ENCODE data around the gene CNTN4.
"Not testable (repeated sequence)": the region's sequence is repeated elsewhere in the genome, so short reads cannot be mapped to it uniquely, and the experiment has no call there.

CNTN4 gene

DNA sequence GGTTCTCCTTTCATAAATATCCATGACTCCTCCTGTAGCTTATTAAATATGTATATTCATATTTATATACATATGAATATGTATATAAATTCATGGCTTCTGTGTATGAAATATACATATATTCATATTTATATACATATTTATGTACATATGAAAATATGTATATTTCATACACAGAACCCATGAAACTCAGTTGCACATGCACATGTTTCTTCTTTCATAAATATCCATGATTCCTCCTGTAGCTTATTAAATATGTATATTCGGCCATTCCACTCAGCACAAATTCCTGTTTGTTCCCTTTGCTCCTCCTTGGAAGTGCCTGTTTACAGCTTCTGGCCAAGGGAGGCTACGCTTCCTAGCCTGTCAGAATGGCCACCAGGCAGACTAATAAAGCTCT lies 789.9 kb downstream of the CNTN4 start:
- Histone ChIP-seq H3K9ac (ENCODE audit: low read length) (no peak overlapping the region), H3K36me3 (ENCODE audit: control insufficient read depth, insufficient read depth, low read length, severe bottlenecking) (no peaks in the 10 kb centered on the region), H3K27me3 (replicated peaks; ENCODE audit: control insufficient read depth, insufficient read depth, low read length) (peaks cover 7% of the 10 kb centered on the region), H3K4me1 (ENCODE audit: control insufficient read depth, insufficient read depth, low read length) (no peaks in the 10 kb centered on the region), H3K4me3 (ENCODE audit: low read length) (no peak overlapping the region), H3K9me3 (ENCODE audit: control insufficient read depth, low read length) (no peaks in the 10 kb centered on the region)
- DNase-seq (ENCODE audit: low read depth), result no peak

DNA sequence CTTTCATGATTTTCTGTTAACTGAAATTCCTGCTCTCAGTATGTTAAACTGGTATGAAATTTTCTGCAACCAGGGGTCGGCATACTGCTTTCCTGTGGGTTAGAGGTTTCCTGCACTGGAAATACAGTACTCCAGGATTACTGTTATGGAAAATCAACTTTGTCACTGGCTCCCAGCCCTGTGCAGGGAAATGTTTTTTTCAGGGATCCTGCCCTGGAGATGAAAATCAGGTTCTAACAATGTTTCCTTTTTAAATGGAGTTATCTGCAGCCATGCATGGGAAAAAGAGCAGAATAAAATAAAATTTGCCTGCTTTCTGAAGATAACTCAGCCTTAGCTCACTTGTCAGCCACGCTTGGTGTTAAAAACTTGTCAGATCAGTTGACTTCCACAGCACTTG lies 791.1 kb downstream of the CNTN4 start:
- Histone ChIP-seq H3K9ac (ENCODE audit: low read length) (no peak overlapping the region), H3K36me3 (ENCODE audit: control insufficient read depth, insufficient read depth, low read length, severe bottlenecking) (no peaks in the 10 kb centered on the region), H3K4me1 (ENCODE audit: control insufficient read depth, insufficient read depth, low read length) (no peaks in the 10 kb centered on the region), H3K27me3 (replicated peaks; ENCODE audit: control insufficient read depth, insufficient read depth, low read length) (peaks cover 7% of the 10 kb centered on the region), H3K9me3 (ENCODE audit: control insufficient read depth, low read length) (no peaks in the 10 kb centered on the region), H3K4me3 (ENCODE audit: low read length) (no peak overlapping the region)
- no peak for DNase-seq (ENCODE audit: low read depth)

DNA sequence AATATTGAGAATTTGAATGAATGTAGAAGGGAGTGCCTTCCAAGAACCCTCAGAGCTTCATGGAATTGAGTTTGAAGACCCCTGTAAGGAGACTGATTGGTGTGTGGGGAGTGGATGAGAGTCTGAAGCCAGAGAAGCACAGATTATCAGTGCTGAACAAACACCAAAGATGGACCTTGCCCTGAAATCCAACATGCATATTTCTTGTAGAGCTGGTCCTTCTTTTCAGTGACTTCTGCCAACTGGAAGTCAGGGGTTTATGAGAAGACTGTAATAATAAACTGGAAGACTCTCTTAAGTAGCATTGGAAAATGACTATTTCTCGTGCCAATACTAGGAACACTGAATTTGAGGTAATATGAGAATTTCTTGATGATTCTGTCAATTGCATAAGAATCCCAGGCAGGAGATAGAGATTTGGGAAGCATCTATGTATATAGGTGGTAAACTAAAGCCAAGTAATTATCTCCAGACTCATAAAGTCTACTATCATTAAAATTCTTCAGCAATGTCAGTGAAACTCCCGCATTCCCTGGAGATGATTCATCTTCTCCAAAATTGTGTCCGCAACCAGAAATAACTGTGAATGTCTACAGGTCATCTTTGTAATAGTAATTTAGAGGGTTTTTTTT lies 797.8 kb downstream of the CNTN4 start:
- H3K4me3 ChIP-seq (ENCODE audit: low read length), result no peak overlapping the region
- no peak overlapping the region for H3K9ac ChIP-seq (ENCODE audit: low read length)
- H3K9me3 ChIP-seq (ENCODE audit: control insufficient read depth, low read length), result no peaks in the 10 kb centered on the region
- no peaks in the 10 kb centered on the region for H3K27me3 ChIP-seq (replicated peaks; ENCODE audit: control insufficient read depth, insufficient read depth, low read length)
- DNase-seq (ENCODE audit: low read depth), result no peak
- peaks cover 15% of the 10 kb centered on the region for H3K4me1 ChIP-seq (ENCODE audit: control insufficient read depth, insufficient read depth, low read length)
- no peaks in the 10 kb centered on the region for H3K36me3 ChIP-seq (ENCODE audit: control insufficient read depth, insufficient read depth, low read length, severe bottlenecking)

DNA sequence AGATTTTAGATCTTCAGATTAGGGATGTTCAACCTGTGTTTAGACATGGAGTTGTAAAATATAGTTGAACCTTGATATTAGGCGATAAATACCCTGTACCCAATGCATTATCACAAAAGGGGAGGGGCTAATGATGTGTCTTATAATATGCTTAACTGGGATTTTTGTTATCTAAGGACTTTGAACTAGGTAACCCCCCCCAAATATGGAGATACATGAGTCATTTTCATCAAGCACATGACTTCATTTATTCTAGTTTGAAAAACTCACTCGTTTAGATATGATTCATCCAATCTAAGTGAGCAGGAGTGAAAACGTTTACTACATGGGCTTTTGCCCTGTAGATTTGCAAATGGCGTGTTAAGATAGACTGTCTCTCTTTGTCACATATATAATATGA lies 799.2 kb downstream of the CNTN4 start:
- no peak overlapping the region for H3K4me3 ChIP-seq (ENCODE audit: low read length)
- H3K9me3 ChIP-seq (ENCODE audit: control insufficient read depth, low read length), result no peaks in the 10 kb centered on the region
- peaks cover 15% of the 10 kb centered on the region for H3K4me1 ChIP-seq (ENCODE audit: control insufficient read depth, insufficient read depth, low read length)
- H3K36me3 ChIP-seq (ENCODE audit: control insufficient read depth, insufficient read depth, low read length, severe bottlenecking), result no peaks in the 10 kb centered on the region
- H3K27me3 ChIP-seq (replicated peaks; ENCODE audit: control insufficient read depth, insufficient read depth, low read length), result no peaks in the 10 kb centered on the region
- H3K9ac ChIP-seq (ENCODE audit: low read length), result no peak overlapping the region
- DNase-seq (ENCODE audit: low read depth), result no peak

DNA sequence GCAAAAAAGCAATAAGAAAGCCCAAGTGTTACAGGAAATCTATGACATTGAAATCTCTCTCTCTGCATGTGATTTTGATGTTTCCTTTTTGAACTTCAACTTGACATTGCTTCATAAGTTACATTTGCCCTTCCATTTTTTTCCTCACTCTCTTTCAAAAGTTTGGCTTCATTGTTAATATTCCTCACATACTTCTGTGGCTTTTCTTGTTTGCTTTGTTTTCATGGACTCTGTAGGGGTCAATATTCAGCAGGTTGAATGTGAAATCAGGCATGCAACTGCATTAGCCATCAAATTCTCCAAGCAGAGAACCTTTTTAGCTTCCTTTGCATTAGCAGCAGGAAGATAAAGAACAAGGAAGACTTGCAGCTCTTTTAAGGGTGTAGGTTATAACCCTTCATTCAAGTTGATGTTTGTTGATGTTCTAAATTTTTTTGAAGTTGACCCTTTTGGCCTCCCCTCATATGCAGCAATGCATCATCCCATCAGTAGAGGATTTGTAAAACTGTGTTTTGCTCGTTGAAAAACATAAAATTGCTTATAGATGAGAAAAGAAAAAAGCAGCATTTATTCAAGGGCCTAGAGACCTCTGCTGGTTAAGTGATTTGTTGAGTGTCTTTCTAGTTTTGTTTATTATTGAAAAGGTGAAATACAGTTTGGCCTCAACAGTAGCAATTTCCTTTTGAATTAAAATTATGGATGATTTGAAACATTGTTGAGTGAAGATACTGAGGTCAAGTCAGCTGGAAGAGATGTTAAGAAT lies 800.1 kb downstream of the CNTN4 start:
- Histone ChIP-seq H3K36me3 (ENCODE audit: control insufficient read depth, insufficient read depth, low read length, severe bottlenecking) (no peaks in the 10 kb centered on the region), H3K4me1 (ENCODE audit: control insufficient read depth, insufficient read depth, low read length) (peaks cover 15% of the 10 kb centered on the region), H3K9ac (ENCODE audit: low read length) (no peak overlapping the region), H3K27me3 (replicated peaks; ENCODE audit: control insufficient read depth, insufficient read depth, low read length) (no peaks in the 10 kb centered on the region), H3K4me3 (ENCODE audit: low read length) (no peak overlapping the region), H3K9me3 (ENCODE audit: control insufficient read depth, low read length) (no peaks in the 10 kb centered on the region)
- no peak for DNase-seq (ENCODE audit: low read depth)

DNA sequence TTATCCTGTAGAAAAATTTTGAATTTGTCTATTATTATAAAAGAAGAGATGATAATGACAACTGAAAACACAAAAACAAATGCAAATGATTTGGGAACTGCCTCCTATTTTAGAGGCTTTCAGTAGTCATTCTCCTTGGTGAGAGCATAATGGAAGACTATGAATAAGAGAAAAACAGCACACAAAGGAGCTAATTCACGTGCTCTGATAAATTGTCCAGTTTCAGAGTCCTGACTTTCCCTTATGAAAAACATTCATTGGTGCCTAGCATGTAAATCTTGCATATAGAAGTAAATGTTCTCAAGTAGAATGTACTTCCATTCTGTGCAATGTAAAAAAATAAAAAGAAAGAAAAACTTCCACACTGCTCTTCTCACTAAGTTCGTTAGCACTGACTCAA lies 805.4 kb downstream of the CNTN4 start:
- no peaks in the 10 kb centered on the region for H3K9me3 ChIP-seq (ENCODE audit: control insufficient read depth, low read length)
- H3K4me3 ChIP-seq (ENCODE audit: low read length), result no peak overlapping the region
- DNase-seq (ENCODE audit: low read depth), result no peak
- H3K36me3 ChIP-seq (ENCODE audit: control insufficient read depth, insufficient read depth, low read length, severe bottlenecking), result no peaks in the 10 kb centered on the region
- no peaks in the 10 kb centered on the region for H3K4me1 ChIP-seq (ENCODE audit: control insufficient read depth, insufficient read depth, low read length)
- no peak overlapping the region for H3K9ac ChIP-seq (ENCODE audit: low read length)
- no peaks in the 10 kb centered on the region for H3K27me3 ChIP-seq (replicated peaks; ENCODE audit: control insufficient read depth, insufficient read depth, low read length)

DNA sequence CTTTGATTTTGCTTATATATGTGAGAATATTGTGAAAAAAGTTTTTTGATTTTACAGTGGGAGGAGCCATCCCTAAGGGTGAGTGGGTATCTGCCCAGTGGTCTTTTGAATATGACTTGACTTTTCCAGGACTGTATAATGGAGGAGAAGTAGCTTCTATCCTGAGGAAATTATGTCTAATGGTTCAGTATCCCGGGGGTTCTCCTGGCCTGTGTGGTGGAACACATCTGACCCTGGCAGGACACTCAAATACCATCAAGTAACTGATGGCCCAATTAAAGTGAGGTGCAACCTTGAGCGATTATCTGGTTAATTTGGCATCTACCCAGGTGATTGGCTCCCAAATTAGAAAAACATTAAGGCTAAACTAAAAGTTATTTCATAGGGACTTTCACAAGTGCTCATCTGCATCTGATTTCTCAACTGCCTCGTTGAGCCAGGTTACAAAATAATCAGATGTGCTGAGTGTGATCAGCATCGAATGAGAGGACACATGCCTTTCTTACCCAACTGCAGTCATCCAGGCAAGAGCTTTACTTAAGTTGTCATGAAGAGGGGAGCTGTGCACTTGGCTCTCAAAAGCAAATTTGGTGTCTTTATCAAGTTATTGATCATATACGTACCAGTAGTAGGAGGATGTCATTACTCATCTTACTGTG lies 810.2 kb downstream of the CNTN4 start:
- no peak overlapping the region for H3K9ac ChIP-seq (ENCODE audit: low read length)
- H3K4me1 ChIP-seq (ENCODE audit: control insufficient read depth, insufficient read depth, low read length), result no peaks in the 10 kb centered on the region
- H3K36me3 ChIP-seq (ENCODE audit: control insufficient read depth, insufficient read depth, low read length, severe bottlenecking), result no peaks in the 10 kb centered on the region
- H3K9me3 ChIP-seq (ENCODE audit: control insufficient read depth, low read length), result no peaks in the 10 kb centered on the region
- H3K4me3 ChIP-seq (ENCODE audit: low read length), result no peak overlapping the region
- no peak for DNase-seq (ENCODE audit: low read depth)
- no peaks in the 10 kb centered on the region for H3K27me3 ChIP-seq (replicated peaks; ENCODE audit: control insufficient read depth, insufficient read depth, low read length)

DNA sequence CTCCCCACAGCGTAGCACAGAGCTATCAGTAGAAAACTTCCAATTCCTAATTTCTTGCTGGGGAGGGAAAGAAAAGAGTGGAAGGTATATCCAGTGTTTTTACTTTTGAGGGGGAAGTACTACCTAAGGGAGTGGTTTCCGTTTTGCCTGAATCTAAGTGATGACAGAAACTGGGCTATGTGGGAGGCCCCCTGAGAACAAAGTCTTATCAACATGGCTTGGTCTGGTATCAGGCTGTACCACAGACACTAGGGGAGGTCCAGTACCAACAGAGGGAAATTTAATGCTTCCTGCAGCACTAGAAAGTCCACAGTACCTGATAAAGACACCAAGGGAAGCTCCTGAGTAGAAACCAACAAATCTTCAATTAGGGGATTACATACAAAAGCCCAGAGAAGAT lies 812.3 kb downstream of the CNTN4 start:
- Histone ChIP-seq H3K4me3 (ENCODE audit: low read length) (no peak overlapping the region), H3K4me1 (ENCODE audit: control insufficient read depth, insufficient read depth, low read length) (no peaks in the 10 kb centered on the region), H3K9ac (ENCODE audit: low read length) (no peak overlapping the region), H3K9me3 (ENCODE audit: control insufficient read depth, low read length) (no peaks in the 10 kb centered on the region), H3K36me3 (ENCODE audit: control insufficient read depth, insufficient read depth, low read length, severe bottlenecking) (no peaks in the 10 kb centered on the region), H3K27me3 (replicated peaks; ENCODE audit: control insufficient read depth, insufficient read depth, low read length) (no peaks in the 10 kb centered on the region)
- DNase-seq (ENCODE audit: low read depth), result no peak

DNA sequence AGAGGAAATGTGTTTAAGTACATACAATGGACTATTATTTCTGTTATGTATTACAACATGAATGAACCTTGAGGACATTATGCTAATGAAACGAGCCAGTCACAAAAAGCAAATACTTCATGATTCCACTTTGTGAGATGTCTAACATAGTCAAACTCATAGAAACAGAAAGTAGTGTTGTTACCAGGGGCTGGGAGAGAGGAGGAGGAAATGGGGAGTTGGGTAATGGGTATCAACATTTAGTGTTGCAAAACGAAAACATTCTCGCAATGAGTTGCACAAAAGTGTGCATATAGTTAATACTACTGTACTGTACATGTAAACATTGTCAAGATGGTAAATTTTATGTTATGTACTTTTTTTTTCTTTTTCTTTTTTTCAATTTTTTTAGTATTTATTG lies 817.2 kb downstream of the CNTN4 start:
- H3K4me1 ChIP-seq (ENCODE audit: control insufficient read depth, insufficient read depth, low read length), result no peaks in the 10 kb centered on the region
- H3K4me3 ChIP-seq (ENCODE audit: low read length), result no peak overlapping the region
- no peak overlapping the region for H3K9ac ChIP-seq (ENCODE audit: low read length)
- H3K9me3 ChIP-seq (ENCODE audit: control insufficient read depth, low read length), result no peaks in the 10 kb centered on the region
- DNase-seq (ENCODE audit: low read depth), result no peak
- peaks cover 3% of the 10 kb centered on the region for H3K27me3 ChIP-seq (replicated peaks; ENCODE audit: control insufficient read depth, insufficient read depth, low read length)
- H3K36me3 ChIP-seq (ENCODE audit: control insufficient read depth, insufficient read depth, low read length, severe bottlenecking), result no peaks in the 10 kb centered on the region

DNA sequence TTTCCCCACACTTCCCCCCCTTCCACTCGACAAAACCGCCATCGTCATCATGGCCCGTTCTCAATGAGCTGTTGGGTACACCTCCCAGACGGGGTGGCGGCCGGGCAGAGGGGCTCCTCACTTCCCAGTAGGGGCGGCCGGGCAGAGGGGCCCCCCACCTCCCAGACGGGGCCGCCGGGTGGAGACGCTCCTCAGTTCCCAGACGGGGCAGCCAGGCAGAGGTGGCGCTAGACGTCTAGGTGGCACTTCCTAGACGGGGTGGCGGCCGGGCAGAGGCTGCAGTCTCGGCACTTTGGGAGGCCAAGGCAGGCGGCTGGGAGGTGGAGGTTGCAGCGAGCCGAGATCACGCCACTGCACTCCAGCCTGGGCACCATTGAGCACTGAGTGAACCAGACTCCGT lies 818.0 kb downstream of the CNTN4 start:
- not testable (repeated sequence) for H3K4me3 ChIP-seq (ENCODE audit: low read length); DNase-seq (ENCODE audit: low read depth)

DNA sequence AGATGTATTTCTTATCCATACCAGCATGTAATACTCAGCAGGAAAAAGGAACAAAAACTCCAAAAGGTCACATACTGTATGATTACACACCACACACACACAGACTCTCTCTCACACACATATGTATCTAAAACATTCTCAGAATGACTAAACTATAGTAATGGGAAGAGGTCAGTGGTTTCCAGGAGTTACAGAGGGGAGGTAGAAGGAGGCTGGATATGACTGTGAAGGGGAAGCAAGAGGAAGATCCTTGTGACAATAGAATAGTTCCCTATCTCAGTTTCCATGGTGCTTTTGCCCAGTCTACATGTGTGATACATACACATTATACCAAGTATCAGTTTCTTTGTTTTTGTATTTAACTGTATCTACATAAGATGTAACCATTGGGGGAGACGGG lies 821.4 kb downstream of the CNTN4 start:
- H3K9me3 ChIP-seq (ENCODE audit: control insufficient read depth, low read length), result no peaks in the 10 kb centered on the region
- no peaks in the 10 kb centered on the region for H3K36me3 ChIP-seq (ENCODE audit: control insufficient read depth, insufficient read depth, low read length, severe bottlenecking)
- H3K4me3 ChIP-seq (ENCODE audit: low read length), result no peak overlapping the region
- no peak for DNase-seq (ENCODE audit: low read depth)
- peaks cover 3% of the 10 kb centered on the region for H3K27me3 ChIP-seq (replicated peaks; ENCODE audit: control insufficient read depth, insufficient read depth, low read length)
- no peak overlapping the region for H3K9ac ChIP-seq (ENCODE audit: low read length)
- H3K4me1 ChIP-seq (ENCODE audit: control insufficient read depth, insufficient read depth, low read length), result no peaks in the 10 kb centered on the region

More for the DNA sequence above, 818.0 kb downstream of the CNTN4 start:
- H3K9me3 ChIP-seq (ENCODE audit: control insufficient read depth, low read length); H3K9ac ChIP-seq (ENCODE audit: low read length); H3K36me3 ChIP-seq (ENCODE audit: control insufficient read depth, insufficient read depth, low read length, severe bottlenecking); H3K27me3 ChIP-seq (replicated peaks; ENCODE audit: control insufficient read depth, insufficient read depth, low read length); H3K4me1 ChIP-seq (ENCODE audit: control insufficient read depth, insufficient read depth, low read length): not testable (repeated sequence)
